ENCODE data around the gene CGNL1.

The CGNL1 gene

GRCh38 chr15:57506422-57506821 is 130.1 kb downstream of the CGNL1 start:
- H3K79me2 ChIP-seq (ENCODE audit: insufficient read depth, low read depth): no peaks in the 10 kb centered on the region
- H3K9ac ChIP-seq: no peak overlapping the region
- no peak overlapping the region for H3K4me2 ChIP-seq

GRCh38 chr15:57507111-57507510 is 130.8 kb downstream of the CGNL1 start:
- H3K27me3 ChIP-seq (ENCODE audit: insufficient read depth, low read depth): no peaks in the 10 kb centered on the region
- no peaks in the 10 kb centered on the region for H4K20me1 ChIP-seq (ENCODE audit: insufficient read depth)
- H2AFZ ChIP-seq (ENCODE audit: low read depth): no peak overlapping the region
- H3K4me3 ChIP-seq (IDR thresholded peaks at IDR 0.05; ENCODE audit: insufficient read depth, low read depth, low read length): no peak overlapping the region
- H3K4me2 ChIP-seq: no peak overlapping the region
- H3K27ac ChIP-seq: no peak overlapping the region
- H3K9ac ChIP-seq: no peak overlapping the region
- TF ChIP-seq CTCF (conservative IDR thresholded peaks at IDR 0.05; ENCODE audit: low read depth, low read length): no peak
- no peaks in the 10 kb centered on the region for H3K79me2 ChIP-seq (ENCODE audit: insufficient read depth, low read depth)
- H3K4me1 ChIP-seq (ENCODE audit: low read depth, poor library complexity, severe bottlenecking): no peaks in the 10 kb centered on the region
- H3K36me3 ChIP-seq (ENCODE audit: insufficient read depth): no peaks in the 10 kb centered on the region

More at GRCh38 chr15:57506422-57506821, 130.1 kb downstream of the CGNL1 start:
- H3K4me1 ChIP-seq (ENCODE audit: low read depth, poor library complexity, severe bottlenecking): no peaks in the 10 kb centered on the region
- H2AFZ ChIP-seq (ENCODE audit: low read depth): no peak overlapping the region
- no peaks in the 10 kb centered on the region for H3K27me3 ChIP-seq (ENCODE audit: insufficient read depth, low read depth)
- no peak overlapping the region for H3K27ac ChIP-seq
- no peak overlapping the region for H3K4me3 ChIP-seq (IDR thresholded peaks at IDR 0.05; ENCODE audit: insufficient read depth, low read depth, low read length)
- no peaks in the 10 kb centered on the region for H4K20me1 ChIP-seq (ENCODE audit: insufficient read depth)
- no peaks in the 10 kb centered on the region for H3K36me3 ChIP-seq (ENCODE audit: insufficient read depth)
- TF ChIP-seq CTCF (conservative IDR thresholded peaks at IDR 0.05; ENCODE audit: low read depth, low read length): no peak

- Histone ChIP-seq H3K9ac (no peak overlapping the region), H2AFZ (ENCODE audit: low read depth) (no peak overlapping the region), H4K20me1 (ENCODE audit: insufficient read depth) (no peaks in the 10 kb centered on the region), H3K27me3 (ENCODE audit: insufficient read depth, low read depth) (no peaks in the 10 kb centered on the region), H3K4me3 (IDR thresholded peaks at IDR 0.05; ENCODE audit: insufficient read depth, low read depth, low read length) (no peak overlapping the region), H3K36me3 (ENCODE audit: insufficient read depth) (no peaks in the 10 kb centered on the region), H3K79me2 (ENCODE audit: insufficient read depth, low read depth) (no peaks in the 10 kb centered on the region), H3K27ac (no peak overlapping the region), H3K4me2 (no peak overlapping the region), H3K4me1 (ENCODE audit: low read depth, poor library complexity, severe bottlenecking) (no peaks in the 10 kb centered on the region)
- no peak for TF ChIP-seq CTCF (conservative IDR thresholded peaks at IDR 0.05; ENCODE audit: low read depth, low read length)
Measured at GRCh38 chr15:57509126-57509525, 132.8 kb downstream of the CGNL1 start.

- H3K4me1 ChIP-seq (ENCODE audit: low read depth, poor library complexity, severe bottlenecking): no peaks in the 10 kb centered on the region
- H4K20me1 ChIP-seq (ENCODE audit: insufficient read depth): no peaks in the 10 kb centered on the region
- no peak overlapping the region for H3K4me3 ChIP-seq (IDR thresholded peaks at IDR 0.05; ENCODE audit: insufficient read depth, low read depth, low read length)
- no peak overlapping the region for H3K4me2 ChIP-seq
- H3K36me3 ChIP-seq (ENCODE audit: insufficient read depth): no peaks in the 10 kb centered on the region
- no peaks in the 10 kb centered on the region for H3K79me2 ChIP-seq (ENCODE audit: insufficient read depth, low read depth)
- TF ChIP-seq CTCF (conservative IDR thresholded peaks at IDR 0.05; ENCODE audit: low read depth, low read length): no peak
- H3K27me3 ChIP-seq (ENCODE audit: insufficient read depth, low read depth): no peaks in the 10 kb centered on the region
- no peak overlapping the region for H3K27ac ChIP-seq
- H2AFZ ChIP-seq (ENCODE audit: low read depth): no peak overlapping the region
- no peak overlapping the region for H3K9ac ChIP-seq
Measured at GRCh38 chr15:57509965-57510364, 133.7 kb downstream of the CGNL1 start.

Data from KMS-11 (cell line).